Heart right ventricle (tissue), 16 donors: ENCODE data around the gene PSMA3. TPM values are rescaled to one million over a fixed set of nuclear protein-coding genes. Genes with fewer than 3 reads are reported as not detected.

Experiments
- ATAC-seq, 8 donors: fragments of 200-7000 bp; cut with Tn5 transposase; one replicate each; pipeline ENCODE4 v1.9.1; 2020; ENCODE audit warnings: mild to moderate bottlenecking in 8 of 8, moderate library complexity in 8 of 8, moderate number of reproducible peaks in 1 of 8
- DNase-seq, 2 donors: peaks; one replicate each; pipeline ENCODE4 v3.0.0-alpha.2; 2020
- H3K27ac ChIP-seq, 10 donors: fragments of 200-600 bp; sonication (generic) in 2 of 10; one replicate each; pipeline versions ENCODE4 v1.5.0 to v1.8.0; 2020 to 2022; ENCODE audit warnings: mild to moderate bottlenecking in 3 of 10
- H3K27me3 ChIP-seq, 7 donors: fragments of 200-600 bp; one replicate each; pipeline ENCODE4 v1.8.0; 2021 to 2022; ENCODE audit warnings: mild to moderate bottlenecking in 2 of 7
- H3K36me3 ChIP-seq, 9 donors: fragments of 200-600 bp; sonication (generic) in 1 of 9; one replicate each; pipeline versions ENCODE4 v1.5.0 to v1.8.0; 2020 to 2022; ENCODE audit warnings: mild to moderate bottlenecking in 2 of 9
- H3K4me1 ChIP-seq, 9 donors: fragments of 200-600 bp; sonication (generic) in 1 of 9; one replicate each; pipeline versions ENCODE4 v1.5.0 to v1.8.0; 2020 to 2022; ENCODE audit warnings: mild to moderate bottlenecking in 4 of 9
- H3K4me3 ChIP-seq, 10 donors: fragments of 200-600 bp; sonication (generic) in 2 of 10; one replicate each; pipeline versions ENCODE4 v1.5.0 to v1.8.0; 2020 to 2022; ENCODE audit warnings: mild to moderate bottlenecking in 7 of 10, moderate library complexity in 2 of 10
- H3K9me3 ChIP-seq, 11 donors: fragments of 200-600 bp in 10 of 11; sonication (generic) in 2 of 11; one replicate each; pipeline versions ENCODE4 v1.5.0 to v1.8.0; 2013 to 2022; ENCODE audit warnings: mild to moderate bottlenecking in 2 of 11, control low read depth in 1 of 11, moderate library complexity in 1 of 11
- CTCF ChIP-seq, 9 donors: fragments of 200-600 bp; sonication (generic) in 2 of 9; IDR thresholded peaks; one replicate each; pipeline versions ENCODE4 v1.5.0 to v1.8.0; 2021 to 2022; ENCODE audit warnings: antibody characterized with exemption in 9 of 9, mild to moderate bottlenecking in 5 of 9, moderate library complexity in 1 of 9
- WGBS, 2 donors: extraction: QIAGEN DNeasy Blood & Tissue Kit; methylation state at CpG; one replicate each; pipeline ENCODE4 v1.1.7; 2013; ENCODE audit warnings: inconsistent platforms in 1 of 2; 5-methylcytosine and 5-hydroxymethylcytosine counted together
- intact Hi-C, 10 donors: fragments of 100-400 bp; cut with DNase I; formaldehyde crosslinking; loops; one replicate each; pipeline versions ENCODE4 v1.11.1 to v1.14.2; 2022
- polyA plus RNA-seq, 2 donors: library from polyadenylated mRNA; stranded (reverse); fragments of 200-250 nt; gene quantifications; one replicate each; pipeline ENCODE4 v1.2.3, GENCODE V29; 2013
- total RNA-seq, 10 donors: library from RNA; stranded (reverse); fragmentation: NEBNext Ultra II Directional in 3 of 10; extraction: Animal tissue kit (Norgen Biotek cat#: 25700) in 3 of 10; gene quantifications; one replicate each; pipeline versions ENCODE4 v1.2.1 to v1.2.4, GENCODE V29; 2021 to 2023
- donor health status: Arrhythmogenic right ventricular cardiomyopathy.
- donor health status: ischemic (EF 13 %, LVEDD 7.1; RV severe dilation, severe dysfunction).
- donor health status: healthy with polysubstance abuse.
- donor health status: DM: no; HTN: yes; CAD: no.
- donor health status: DM: no; HTN: no; CAD: no.
- donor health status: ischemic (EF 25% LVEDD 6.9; RV normal size, moderate dysfunction).
- donor health status: ischemic (EF 25% LVEDD 5.7; RV mildly dilated, moderate dysfunction).
- donor health status: healthy.
- donor health status: DM: yes; HTN: yes; CAD: no.
- donor health status: Ischemic cardiomyopathy.
- donor health status: ischemic (EF 35%, LVEDD 5.7; RV mildly dilated, moderate dysfunction).
- donor health status: nonischemic (EF 11% LVEDD 7.7; RV severe dilation, severe dysfunction).
- donor health status: DM: yes; HTN: yes; CAD: no.
- donor health status: PGD.
- donor health status: ischemic (EF 29% LVEDD 5.4; RV normal size, mild dysfunction).
- donor health status: nonischemic (EF 23%, LVEDD 6.1; RV moderate dilation, normal function).

The PSMA3 gene
- total and polyA plus RNA-seq, 12 donors: 122 to 235 (median 156) TPM

DNA sequence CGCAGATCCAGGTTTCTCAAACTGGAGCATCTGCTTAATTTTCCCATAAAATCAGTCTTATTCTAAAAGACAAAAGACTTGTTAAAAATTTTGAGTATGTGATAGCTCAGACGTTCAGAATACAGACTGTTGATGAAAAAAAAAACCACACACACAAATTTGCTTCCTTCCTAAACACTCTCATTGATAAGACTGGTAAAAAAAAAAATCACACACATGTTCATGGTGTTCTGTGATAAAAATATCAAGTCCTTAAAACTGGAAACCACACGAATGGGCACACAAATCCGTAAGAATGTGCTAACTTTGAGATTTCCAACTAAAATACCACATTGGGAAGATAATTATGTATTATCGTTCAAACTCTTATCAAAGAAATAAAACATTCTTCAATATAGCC lies 47.0 kb downstream of the PSMA3 start:
- TF ChIP-seq CTCF (IDR thresholded peaks at IDR 0.05): no peak
- WGBS, 2 donors: 60% methylated on average over 5 of the region's 5 CpGs
- peaks cover 4 to 84% (median 59%) of the 10 kb centered on the region in 9 donors for H3K4me1 ChIP-seq
- no peaks in the 10 kb centered on the region for H3K9me3 ChIP-seq
- peaks cover 0 to 91% (median 45%) of the 10 kb centered on the region in 9 donors for H3K36me3 ChIP-seq
- DNase-seq (no peak), ATAC-seq (no peak)
- H3K27me3 ChIP-seq: no peaks in the 10 kb centered on the region
- H3K27ac ChIP-seq: no peak overlapping the region
- H3K4me3 ChIP-seq: no peak overlapping the region
- intact Hi-C loops: loop anchor here in 4 of 10 donors (10.0 kb wide), 1 partner anchor 47 kb away; the partner anchor contains the start of gene PSMA3 (in 4 of the 4)

DNA sequence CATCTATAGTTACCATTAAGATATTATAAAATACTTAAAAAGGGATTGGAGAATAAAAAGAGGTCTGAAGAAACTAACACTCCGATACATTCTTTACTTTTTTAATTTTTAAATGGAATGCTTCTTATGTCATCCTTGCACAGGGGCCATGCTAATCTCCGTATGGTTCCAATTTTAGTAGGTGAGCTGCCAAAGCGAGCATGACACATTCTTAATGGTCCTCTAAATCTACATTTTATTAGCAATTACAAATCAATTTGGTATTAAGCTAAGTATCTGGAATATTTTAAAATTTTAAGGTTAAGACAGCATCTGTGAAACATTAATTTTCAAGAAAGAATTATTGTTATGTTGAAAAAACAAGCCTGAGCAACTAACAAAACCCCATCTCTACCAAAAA lies 47.5 kb downstream of the PSMA3 start:
- DNase-seq (no peak), ATAC-seq (no peak)
- intact Hi-C loops: loop anchor here in 4 of 10 donors (10.0 kb wide), 1 partner anchor 47 kb away; the partner anchor contains the start of gene PSMA3 (in 4 of the 4)
- 58 to 62% methylated on average over 3 of the region's 3 CpGs for WGBS, 2 donors
- no peaks in the 10 kb centered on the region for H3K27me3 ChIP-seq
- H3K4me1 ChIP-seq: peaks cover 4 to 90% (median 63%) of the 10 kb centered on the region in 9 donors
- no peak overlapping the region for H3K4me3 ChIP-seq
- no peaks in the 10 kb centered on the region for H3K9me3 ChIP-seq
- H3K36me3 ChIP-seq: peaks cover 0 to 86% (median 45%) of the 10 kb centered on the region in 9 donors
- no peak for TF ChIP-seq CTCF (IDR thresholded peaks at IDR 0.05)
- no peak overlapping the region for H3K27ac ChIP-seq

DNA sequence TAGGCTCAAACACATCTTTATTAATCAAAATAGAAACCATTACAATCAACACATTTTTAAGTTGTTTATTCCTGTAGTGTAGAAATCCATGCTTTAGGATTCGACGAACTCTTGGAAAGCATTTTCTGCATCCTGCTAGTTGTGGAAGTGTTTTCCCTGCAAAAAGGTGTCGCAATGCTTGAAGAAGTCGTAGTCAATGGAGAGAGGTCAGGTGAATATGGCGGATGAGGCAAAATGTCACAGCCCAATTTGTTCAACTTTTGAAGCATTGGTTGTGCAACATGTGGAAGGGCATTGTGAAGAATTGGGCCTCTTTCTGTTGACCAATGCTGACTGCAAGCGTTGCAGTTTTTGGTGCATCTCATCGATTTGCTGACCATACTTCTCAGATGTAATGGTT lies 49.6 kb downstream of the PSMA3 start:
- no peak overlapping the region for H3K4me3 ChIP-seq
- intact Hi-C loops: loop anchor here in 4 of 10 donors (10.0 kb wide), 1 partner anchor 49 kb away; the partner anchor contains the start of gene PSMA3 (in 4 of the 4)
- TF ChIP-seq CTCF (IDR thresholded peaks at IDR 0.05): no peak
- ATAC-seq: no peak
- peaks cover 0 to 66% (median 45%) of the 10 kb centered on the region in 9 donors for H3K36me3 ChIP-seq
- 98% methylated on average over 7 of the region's 7 CpGs for WGBS, 2 donors
- DNase-seq: no peak
- no peaks in the 10 kb centered on the region for H3K27me3 ChIP-seq
- no peaks in the 10 kb centered on the region for H3K9me3 ChIP-seq
- H3K4me1 ChIP-seq: peaks cover 4 to 71% (median 61%) of the 10 kb centered on the region in 9 donors
- H3K27ac ChIP-seq: no peak overlapping the region

DNA sequence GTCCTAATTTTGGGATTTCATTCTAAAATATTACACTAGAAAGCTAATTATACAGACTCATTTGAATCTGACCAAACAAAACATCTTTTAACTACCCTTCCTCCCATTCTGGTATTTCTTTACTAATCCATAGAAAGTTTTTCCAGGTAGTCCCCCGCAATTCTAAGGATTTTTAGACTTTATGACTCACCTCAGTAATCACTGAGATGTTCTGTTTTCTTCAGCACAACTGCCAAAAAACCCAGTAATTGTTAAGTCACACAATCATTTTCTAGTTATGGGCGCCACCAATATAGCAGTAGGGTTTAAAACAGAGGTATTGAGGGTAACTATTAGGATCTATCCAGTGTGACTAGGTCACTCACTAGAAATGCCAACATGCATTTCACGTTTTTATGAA lies 52.1 kb downstream of the PSMA3 start:
- WGBS, 2 donors: 7 to 11% methylated on average over 3 of the region's 3 CpGs
- DNase-seq: no peak
- peaks cover 0 to 50% (median 30%) of the 10 kb centered on the region in 9 donors for H3K36me3 ChIP-seq
- no peak for TF ChIP-seq CTCF (IDR thresholded peaks at IDR 0.05)
- H3K4me3 ChIP-seq: peak overlapping the region; percentile 39 to 97 (median 86)
- H3K4me1 ChIP-seq: peaks cover 8 to 73% (median 62%) of the 10 kb centered on the region in 9 donors
- intact Hi-C loops: loop anchor here in 9 of 10 donors (5.0 to 10.0 kb wide), 4 partner anchors 36 to 54 kb away; partner anchors contain the start of gene PSMA3 (in 5 of the 9)
- no peak for ATAC-seq
- peak overlapping the region in 9 of 10 donors; percentile 84 to 98 (median 96) for H3K27ac ChIP-seq
- no peaks in the 10 kb centered on the region for H3K9me3 ChIP-seq
- H3K27me3 ChIP-seq: no peaks in the 10 kb centered on the region
